ENCODE results near the gene PRRT3.

DNA sequence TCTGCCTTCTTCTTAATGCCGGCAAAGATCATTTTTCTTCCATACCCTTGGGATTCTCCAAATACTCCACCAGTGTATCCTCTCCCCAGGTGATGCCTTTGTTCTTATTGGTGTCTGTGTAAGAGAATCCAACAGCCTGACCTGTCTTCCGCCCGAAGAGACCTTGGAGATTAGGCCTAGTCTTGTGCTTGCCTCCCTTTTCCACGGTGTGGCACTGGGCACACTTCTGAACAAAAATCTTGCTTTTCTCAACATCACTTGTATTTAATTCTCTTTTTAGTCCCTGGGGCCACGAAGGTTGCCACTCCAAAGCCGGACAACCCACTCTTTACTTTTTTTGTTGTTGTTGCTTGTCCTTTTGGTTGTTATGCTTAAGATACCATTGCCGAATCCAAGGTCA is 48.5 kb upstream of the PRRT3 start:
- TF ChIP-seq HCFC1 (IDR thresholded peaks at IDR 0.05; ENCODE audit: low read depth, low read length) (no peak), NR2C2 (CRISPR knock-in tag; IDR thresholded peaks at IDR 0.05) (no peak), NR2C2 (tag; IDR thresholded peaks at IDR 0.05) (no peak), ADNP (tag; IDR thresholded peaks at IDR 0.05) (no peak), ZNF24 (IDR thresholded peaks at IDR 0.05) (no peak), EGR1 (conservative IDR thresholded peaks at IDR 0.05) (no peak), FOXJ3 (CRISPR knock-in tag; IDR thresholded peaks at IDR 0.05) (no peak), BRD4 (IDR thresholded peaks at IDR 0.05) (no peak)

Measured in K562 (cell line).